GM21447 (cell line): ENCODE data around the gene ARPP19.
"Not testable (repeated sequence)": the region's sequence is repeated elsewhere in the genome, so short reads cannot be mapped to it uniquely, and the experiment has no call there.

Experiments used
- ATAC-seq: cut with Tn5 transposase; IDR thresholded peaks from one replicate; pipeline ENCODE4 v1.9.1; 2021; ENCODE audit not compliant: unreplicated experiment

Gene ARPP19

DNA sequence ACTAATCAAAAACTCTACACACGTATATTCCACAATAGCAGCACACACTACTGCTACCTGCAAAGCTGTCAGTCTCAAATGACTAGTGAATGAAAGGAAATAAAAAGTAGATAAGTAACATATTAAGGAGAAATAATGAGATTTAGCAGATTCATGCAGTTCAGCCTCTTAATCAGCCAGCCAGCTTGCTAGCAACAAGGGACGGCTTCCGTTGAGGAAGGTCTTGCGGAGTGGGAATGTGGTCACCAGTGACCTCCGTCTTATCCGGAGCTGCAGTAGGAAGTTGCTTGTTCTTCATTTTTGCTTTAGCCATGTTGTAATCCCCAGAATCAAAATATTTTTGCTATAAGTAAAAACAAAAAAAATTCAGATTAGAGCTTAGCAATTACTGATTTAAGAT lies 17.1 kb downstream of the ARPP19 start:
- ATAC-seq, result no peak

DNA sequence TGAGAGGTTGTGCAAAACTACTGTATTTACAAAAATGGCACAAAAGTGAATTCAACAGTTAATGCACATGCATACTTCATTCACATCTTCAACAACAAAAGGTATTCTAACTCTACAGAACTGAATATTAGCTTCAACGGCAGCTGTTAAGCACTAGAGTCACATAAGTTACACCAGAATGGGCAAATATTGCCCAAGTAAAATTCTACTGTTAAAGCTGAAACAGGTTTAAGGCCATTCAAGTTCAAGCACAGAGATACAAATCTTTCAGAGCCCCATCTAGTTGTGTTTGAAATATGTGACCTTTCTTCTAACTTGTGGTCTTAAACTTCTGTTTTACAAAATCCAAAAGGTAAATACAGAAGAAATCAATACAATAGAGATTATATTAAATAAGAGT lies 17.6 kb downstream of the ARPP19 start:
- ATAC-seq, result not testable (repeated sequence)

DNA sequence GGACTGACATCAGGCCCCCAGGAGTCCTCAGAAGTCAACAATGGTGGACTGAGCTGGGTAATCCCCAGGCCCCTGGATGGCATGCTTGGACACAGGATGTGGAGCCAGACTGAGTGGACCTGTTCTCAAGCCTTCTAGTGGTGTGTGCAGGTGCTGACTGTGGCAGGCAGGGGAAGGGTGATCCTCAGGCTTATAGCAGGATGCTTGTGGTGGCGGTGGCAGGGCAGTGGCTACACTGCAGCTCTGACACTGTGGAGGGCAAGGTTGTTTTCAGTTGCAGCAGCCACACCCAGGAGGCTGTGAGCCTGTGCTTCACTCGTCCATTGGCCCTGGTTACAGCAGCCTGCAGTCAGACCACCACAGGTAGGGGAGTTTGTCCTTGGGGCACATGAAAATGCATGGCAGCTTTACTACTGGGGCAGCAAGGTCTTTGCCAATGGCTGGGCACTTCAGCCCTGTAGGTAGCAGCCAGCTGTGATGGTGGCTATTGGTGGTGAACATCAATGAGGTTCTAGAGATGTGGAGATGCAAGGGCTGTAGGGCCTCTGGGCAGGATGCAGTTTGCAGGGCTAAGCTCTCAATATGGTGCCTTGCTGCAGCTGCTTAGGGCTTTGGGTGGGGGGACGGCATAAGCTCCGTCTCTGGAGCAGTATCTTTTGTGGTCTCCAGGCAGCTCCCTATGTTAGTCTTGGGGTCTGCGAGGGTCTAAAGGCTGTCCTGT lies 22.6 kb downstream of the ARPP19 start:
- no peak for ATAC-seq

DNA sequence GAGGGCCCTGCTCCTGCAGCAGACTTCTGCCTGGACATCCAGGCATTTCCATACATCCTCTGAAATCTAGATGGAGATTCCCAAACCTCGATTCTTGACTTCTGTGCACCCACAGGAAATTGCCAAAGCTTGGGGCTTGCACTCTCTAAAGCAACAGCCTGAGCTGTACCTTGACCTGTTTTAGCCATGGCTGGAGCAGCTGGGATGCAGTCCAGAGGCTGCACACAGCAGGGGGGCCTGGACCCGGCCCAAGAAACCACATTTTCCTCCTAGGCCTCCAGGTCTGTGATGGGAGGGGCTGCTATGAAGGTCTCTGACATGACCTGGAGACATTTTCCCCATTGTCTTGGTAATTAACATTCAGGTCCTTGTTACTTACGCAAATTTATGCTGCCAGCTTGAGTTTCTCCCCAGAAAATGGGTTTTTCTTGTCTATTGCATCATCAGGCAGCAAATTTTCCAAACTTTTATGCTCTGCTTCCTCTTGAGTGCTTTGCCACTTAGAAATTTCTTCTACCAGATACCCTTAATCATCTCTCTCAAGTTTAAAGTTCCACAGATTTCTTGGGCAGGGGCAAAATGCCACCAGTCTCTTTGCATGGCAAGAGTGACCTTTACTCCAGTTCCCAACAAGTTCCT lies 28.3 kb downstream of the ARPP19 start:
- no peak for ATAC-seq

DNA sequence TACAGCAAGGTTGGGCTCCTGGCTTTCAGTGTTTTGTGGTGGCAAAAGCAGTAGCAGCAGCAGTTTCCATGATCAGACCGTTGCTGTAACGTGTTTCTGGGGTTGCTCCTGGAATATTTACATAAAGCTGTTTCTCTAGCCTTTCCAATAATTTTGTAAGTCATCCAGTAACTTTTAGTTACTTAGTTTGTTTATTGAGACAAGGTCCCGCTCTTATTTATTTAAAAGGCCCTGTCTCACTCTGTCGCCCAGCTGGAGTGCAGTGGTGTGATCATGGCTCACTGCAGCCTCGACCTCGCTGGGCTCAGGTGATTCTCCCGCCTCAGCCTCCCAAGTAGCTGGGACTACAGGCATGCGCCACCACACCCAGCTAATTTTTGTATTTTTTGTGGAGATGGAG lies 31.4 kb downstream of the ARPP19 start:
- ATAC-seq, result no peak

DNA sequence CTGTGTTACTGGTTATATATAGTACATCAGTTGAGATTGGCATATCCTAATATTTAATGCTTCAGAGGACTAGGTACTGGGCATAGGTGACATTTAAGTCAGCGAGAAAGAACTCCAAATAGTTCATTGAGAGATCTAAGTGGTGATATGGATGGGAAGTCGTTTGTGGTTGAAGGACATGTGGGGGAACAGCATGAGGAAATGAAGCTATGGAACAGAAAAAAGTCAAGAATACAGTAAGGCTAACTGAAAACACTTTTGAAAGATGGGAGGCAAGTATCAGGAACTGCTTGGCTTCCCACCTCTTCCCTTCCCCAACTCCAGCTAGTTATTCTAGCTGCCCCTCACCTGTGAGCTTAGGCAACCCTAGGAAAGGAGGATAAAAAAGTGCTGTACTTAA lies 36.4 kb downstream of the ARPP19 start:
- ATAC-seq, result no peak

DNA sequence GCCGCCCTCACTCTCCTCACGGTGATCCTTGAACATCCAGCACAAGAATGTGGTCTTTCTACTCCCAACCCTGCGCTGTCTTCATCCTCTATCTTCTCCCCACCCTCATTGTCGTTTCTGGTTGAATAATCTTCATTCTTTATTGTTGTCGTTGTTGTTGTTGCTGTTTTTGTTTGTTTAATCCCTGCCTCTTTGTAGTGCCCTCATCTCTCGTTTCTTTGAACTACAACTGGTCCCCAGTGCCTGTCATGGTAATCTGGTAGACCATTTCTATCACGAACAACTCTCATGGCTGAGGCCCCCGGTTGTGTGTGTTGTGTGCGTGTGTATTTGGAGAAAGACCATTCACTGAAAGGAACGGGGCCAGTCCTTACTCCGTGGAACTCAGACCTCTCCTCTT lies 38.9 kb downstream of the ARPP19 start:
- ATAC-seq, result no peak

DNA sequence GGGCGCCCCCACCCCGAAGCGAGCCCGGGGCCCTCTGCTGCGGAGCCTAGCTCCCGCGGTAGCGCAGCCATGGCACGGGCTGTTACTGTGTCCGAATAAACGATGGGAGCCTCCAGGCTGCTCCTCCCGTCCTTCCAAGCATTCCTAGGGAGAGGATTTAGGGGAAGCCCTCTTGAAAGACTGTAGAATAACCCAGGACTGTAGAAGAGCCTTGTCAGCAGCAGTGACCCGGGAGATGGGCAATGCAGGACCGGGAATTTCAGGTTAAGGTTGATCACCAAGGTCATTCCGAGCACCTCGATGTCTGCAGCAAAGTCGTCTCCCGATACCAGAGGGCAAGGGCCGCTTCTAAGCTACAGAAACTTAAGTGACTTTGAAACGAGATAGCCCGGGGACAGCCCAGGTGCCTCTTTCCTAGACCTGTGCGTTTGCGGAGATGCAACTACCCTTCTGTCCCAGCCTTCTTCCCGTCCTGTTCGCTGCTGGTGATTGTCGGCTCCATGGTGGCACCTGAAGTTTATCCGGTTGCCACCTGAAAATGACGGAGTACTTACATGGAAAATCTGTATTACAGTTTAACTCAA lies 39.4 kb downstream of the ARPP19 start:
- peak; percentile 14 for ATAC-seq

DNA sequence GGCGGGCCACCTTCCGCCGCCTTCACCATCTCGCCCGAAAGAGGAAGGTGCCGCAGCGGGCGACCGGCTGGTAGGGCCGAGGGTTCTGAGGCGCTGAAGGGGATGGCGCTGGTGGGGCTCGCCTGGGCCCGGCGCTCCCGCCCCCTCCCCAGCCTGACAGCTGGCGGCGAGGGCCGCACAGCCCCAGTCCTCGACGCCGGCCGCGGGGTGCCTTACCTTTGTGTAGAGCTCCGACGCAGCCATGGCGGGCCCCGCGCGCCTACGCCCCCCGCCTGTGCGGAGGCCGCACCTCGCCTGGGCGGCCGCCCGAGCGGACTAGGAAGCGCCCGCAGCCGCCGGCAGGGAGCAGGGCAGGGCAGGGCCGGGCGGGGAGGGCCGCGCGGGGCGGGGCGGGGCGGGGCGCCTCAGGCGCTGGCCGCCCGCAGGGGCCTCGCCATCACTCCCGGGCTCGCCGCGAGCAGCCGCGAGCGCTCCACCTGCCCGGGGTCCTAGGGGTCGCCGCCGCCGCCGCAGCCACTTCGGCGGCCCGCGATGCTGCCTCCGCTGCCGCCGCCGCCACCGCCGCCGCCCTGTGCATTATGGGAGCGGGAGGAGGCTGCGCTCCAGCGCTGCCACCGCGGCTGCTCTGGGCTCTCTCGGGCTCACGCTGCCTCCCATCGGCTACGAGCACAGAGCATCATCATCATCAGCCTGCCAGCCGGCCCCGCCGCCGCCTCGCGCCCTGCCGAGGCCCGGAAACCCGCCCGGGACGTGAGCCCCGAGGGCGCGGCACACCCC lies 40.1 kb downstream of the ARPP19 start, which contains the start of gene MYO5A:
TSS of gene MYO5A (minus strand) at position 317 of the 777 bp plus-strand sequence. CDS start at position 243, 74 bp downstream.
- peak; percentile 80 for ATAC-seq

DNA sequence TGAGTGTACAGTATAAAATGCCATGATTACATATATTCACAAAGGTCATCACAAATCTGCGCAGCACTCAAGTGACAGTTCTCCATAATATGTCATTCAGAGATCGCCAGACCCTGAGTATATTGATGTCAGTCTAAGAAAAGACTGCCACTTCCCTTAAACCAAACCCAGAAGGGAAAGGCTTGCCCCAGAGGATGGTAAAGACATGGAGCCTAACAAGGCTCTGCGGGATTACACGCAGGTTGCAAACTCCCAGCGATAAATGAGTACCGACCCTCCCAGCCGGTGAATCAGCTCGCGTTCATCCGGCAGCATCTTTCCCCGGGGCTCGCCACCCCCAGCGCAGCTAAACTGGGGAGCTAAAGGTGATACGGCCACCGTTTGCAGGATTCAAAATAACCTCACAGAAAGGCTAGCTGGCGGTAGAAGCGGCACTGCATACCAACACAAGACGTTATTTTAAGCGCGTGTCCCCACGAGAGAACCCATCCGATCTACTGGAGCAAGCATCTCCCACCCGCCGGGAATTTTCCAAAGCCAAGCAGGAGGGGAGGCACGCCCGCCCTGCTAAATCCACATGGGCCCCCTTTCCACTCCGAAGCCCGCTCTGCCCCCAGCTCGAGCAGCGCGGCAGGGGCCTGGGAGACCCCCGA lies 40.8 kb downstream of the ARPP19 start:
- ATAC-seq, result peak; percentile 15

DNA sequence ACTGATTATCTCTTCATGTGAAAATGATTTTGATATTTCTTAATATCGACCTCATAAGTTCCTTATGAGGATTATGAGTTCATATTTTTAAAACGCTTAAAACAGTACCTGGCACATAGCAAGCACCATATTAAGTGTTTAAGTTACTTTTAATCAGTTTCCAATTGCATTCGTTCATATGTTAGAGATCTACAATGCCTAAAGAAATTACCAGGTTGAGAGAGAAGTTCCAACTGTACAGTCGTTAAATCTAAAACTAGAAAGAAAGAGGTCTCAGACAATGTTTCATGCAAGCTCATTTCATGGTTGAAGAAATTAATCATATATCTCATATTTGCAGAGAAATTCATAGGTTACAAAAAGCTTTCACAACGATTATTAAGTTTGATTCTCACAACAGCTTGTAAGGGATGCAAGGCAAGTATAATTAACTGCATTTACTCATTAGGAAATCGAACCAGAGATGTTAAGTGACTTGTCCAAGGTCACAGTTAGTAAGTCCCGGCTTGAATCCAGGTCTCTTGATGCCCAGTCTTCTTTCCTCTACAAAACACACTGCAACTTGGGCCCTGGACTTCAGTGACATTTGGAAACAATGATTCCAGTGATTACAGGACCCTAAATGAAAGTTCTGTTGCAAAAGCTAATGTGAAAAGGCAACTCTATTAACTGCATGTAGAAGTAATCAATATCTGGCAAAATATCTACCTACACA lies 41.5 kb downstream of the ARPP19 start:
- ATAC-seq, result no peak

DNA sequence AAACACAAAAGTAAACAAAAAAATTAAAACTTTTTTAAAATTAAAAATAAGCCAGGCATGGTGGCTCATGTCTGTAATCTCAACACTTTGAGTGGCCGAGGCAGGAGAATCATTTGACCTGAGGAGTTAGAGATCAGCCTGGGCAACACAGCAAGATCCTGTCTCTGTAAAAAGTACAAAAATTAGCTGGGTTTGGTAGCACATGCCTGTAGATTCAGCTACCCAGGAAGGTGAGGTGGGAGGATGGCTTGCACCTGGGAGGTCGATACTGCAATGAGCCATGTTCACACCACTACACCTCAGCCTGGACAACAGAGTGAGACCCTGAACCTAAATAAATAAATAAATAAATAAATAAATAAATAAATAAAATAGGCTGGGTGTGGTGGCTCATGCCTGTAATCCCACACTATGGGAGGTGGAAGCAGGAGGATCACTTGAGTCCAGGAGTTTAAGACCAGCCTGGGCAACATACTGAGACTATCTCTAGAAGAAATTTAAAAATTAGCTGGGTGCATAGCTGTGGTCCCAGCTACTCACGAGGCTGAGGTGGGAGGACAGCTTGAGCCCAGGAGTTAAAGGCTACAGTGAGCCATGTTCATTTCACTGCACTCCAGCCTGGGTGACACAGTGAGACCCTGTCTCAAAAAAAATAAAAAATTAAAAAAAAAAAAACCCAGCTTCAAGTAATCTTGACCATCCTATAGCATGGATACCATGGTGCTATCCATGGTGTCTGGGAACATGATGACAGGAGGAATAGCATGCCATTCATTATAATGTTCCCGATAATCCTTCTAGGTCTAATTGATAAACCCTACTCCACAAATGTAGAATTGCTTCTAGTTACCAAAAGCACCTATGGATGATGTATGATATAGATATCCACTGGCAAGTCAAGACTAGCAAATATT lies 44.4 kb downstream of the ARPP19 start:
- ATAC-seq, result no peak

DNA sequence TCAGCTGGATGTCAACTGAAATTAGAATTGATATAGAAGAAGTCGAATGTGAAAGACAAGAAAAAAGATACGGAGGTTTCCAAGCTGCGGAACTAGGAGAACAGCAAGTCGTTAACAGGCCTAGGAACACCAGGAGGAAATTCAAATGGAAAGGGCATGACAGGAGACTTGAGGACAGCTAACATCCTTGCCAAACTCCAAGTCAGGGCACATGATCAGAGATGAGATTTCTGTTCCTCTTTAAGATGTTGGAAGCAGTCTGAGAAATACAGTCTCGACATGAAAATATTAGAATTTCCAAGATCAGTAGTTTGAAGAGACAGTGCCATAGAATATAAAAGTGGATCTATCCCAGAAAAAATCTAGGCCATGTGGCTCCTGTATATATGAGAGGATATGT lies 45.2 kb downstream of the ARPP19 start:
- ATAC-seq, result no peak

DNA sequence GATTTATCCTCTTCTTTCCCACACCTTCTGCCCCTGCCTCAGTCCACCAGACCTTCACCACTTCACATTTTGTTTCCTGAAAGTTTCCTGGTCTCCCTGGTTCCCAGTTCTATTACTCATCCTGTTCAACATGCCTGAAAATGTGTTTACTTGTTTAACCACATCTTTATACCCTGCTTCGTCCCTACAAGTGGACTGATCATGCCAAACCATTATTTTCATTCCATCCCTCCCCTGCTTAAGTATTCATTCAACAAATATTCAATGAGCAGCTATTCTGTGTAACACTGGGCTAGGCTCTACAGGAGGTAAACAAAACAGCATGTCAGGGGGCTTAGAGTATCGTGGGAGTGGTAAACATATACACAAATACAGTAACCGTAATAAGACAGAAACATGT lies 45.6 kb downstream of the ARPP19 start:
- no peak for ATAC-seq

DNA sequence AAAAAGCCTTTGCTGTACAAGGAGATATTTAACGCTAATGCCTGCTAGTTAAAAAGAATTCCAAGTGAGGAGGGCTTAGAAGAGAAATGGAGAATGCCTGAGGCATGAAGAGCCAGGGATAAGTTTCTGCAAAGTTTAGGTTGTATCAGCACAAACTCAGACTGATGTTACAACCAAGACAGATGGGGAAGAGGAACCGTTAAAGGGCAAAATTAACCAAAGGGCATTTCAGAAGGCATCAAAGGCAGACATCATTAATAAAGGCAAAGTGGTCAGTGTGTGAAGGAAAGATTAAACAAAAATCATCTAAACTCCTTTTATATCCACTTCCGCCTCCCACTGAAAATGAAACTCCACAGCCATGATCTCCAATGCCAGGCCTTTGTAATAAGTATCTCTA lies 47.1 kb downstream of the ARPP19 start:
- no peak for ATAC-seq

DNA sequence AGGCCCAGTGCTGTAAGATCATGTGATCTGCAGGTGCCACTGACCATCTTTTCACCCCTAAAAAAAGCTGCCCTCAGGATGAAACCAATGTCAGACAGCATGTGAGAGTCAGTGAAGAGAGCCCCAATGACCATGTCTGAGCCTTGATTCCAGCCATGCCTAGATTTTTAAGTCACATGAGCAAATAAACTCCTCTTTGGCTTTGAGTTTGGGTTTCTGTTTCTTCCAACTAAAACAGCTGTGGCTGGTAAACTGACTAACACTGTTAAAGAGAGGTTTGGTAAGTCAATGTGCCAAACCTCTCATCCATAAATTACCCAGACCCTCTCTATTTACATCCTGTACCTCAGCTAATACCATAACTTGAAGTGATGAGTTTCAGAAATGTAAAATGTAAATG lies 48.4 kb downstream of the ARPP19 start:
- no peak for ATAC-seq

DNA sequence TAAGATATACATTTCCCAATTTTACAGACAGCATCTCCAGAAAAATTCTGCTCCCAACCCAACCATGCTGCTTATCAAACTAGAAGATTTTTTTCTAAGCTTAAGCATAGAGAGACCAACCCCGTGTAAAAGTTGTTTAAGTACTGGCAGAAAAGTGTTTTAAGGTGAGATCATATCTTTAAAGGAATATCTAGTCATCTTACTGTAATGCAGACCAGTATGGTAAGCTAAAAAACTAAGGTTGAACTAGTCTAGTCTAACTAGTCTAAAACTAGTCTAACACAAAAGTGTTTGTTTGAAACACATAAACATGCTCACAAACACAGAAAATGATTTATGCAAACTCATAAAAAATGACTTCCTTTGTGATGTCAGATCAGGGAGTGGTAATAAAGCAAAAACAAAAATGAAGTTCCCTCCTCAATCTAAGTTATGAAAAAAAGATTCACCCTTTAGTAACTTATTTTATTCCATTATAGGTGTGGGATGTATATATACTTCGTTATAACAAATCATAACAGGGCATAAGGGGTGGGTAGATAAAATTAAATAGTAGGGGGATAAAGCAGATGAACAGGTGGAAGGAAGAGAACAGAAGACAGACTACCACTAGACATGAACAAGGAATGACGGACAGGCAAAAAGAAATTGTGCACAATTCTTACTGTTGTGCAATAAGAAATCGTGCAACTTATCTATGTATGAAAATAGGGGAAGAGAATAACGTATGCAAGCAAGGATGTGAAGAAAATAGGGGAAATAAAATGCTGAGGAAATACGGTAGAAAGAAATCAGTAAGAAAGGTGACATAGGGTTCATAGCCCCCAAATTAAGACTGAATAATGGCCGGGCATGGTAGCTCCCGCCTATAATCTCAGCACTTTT lies 50.1 kb downstream of the ARPP19 start:
- ATAC-seq, result no peak

DNA sequence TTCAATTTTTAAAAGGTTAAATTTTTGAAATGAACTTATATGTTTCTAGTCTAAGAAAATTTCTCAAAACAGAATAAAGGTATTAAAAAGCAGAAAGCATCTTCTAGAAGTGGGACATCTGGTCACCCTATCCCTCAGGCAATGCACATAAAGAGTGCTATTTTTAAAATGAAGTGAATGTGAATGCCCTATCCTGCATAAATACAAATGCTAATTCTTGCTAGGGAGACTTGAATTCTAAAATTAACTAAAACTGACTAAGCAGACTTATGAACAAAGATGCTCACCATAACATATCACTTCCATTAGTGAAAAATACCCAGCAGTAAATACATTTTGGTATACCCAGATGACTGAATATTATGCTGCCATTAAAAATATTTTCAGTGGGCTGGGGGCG lies 51.8 kb downstream of the ARPP19 start:
- no peak for ATAC-seq
